LNCaP clone FGC (cell line): ENCODE results near the gene ETV6.

Experiments used
- DNase-seq: peaks from one replicate; pipeline ENCODE4 v3.0.0-alpha.2; 2011; ENCODE audit warnings: low read depth
- H3K4me3 ChIP-seq: 2 replicates; pipeline ENCODE4 v1.5.1; 2011; ENCODE audit warnings: mild to moderate bottlenecking, low read depth, low read length, control low read depth
- CTCF ChIP-seq: IDR thresholded peaks from 2 replicates; pipeline ENCODE4 v1.5.1; 2012; ENCODE audit warnings: mild to moderate bottlenecking; ENCODE audit not compliant: control insufficient read depth, insufficient read depth; ENCODE audit errors: extremely low read depth

Gene ETV6

GRCh38 chr12:11865824-11866223 is 216.3 kb downstream of the ETV6 start:
- DNase-seq = no peak
- no peak overlapping the region for H3K4me3 ChIP-seq
- no peak for TF ChIP-seq CTCF

- TF ChIP-seq CTCF = no peak
- DNase-seq = no peak
- no peak overlapping the region for H3K4me3 ChIP-seq
These were observed 218.6 kb downstream of the ETV6 start for GRCh38 chr12:11868027-11868426.

- no peak for TF ChIP-seq CTCF
- no peak for DNase-seq
- H3K4me3 ChIP-seq = no peak overlapping the region
These were observed 219.9 kb downstream of the ETV6 start for GRCh38 chr12:11869406-11869805.

GRCh38 chr12:11870041-11870451 is 220.6 kb downstream of the ETV6 start:
- no peak for DNase-seq
- no peak for TF ChIP-seq CTCF

GRCh38 chr12:11872055-11872454 is 222.6 kb downstream of the ETV6 start:
- no peak overlapping the region for H3K4me3 ChIP-seq
- no peak for TF ChIP-seq CTCF
- DNase-seq = no peak

More at GRCh38 chr12:11870041-11870451, 220.6 kb downstream of the ETV6 start:
- no peak overlapping the region for H3K4me3 ChIP-seq

- no peak for DNase-seq
These were observed 226.0 kb downstream of the ETV6 start for GRCh38 chr12:11875414-11875935.

More at GRCh38 chr12:11875414-11875935, 226.0 kb downstream of the ETV6 start:
- no peak overlapping the region for H3K4me3 ChIP-seq
- no peak for TF ChIP-seq CTCF
